GM10847 (cell line): Measurements from ENCODE around the gene ADCY1.

Experiments
- POLR2A ChIP-seq: IDR thresholded peaks from 2 replicates; pipeline ENCODE4 v1.6.1; 2011; ENCODE audit not compliant: insufficient read length; ENCODE audit errors: extremely low read depth

The ADCY1 gene

DNA sequence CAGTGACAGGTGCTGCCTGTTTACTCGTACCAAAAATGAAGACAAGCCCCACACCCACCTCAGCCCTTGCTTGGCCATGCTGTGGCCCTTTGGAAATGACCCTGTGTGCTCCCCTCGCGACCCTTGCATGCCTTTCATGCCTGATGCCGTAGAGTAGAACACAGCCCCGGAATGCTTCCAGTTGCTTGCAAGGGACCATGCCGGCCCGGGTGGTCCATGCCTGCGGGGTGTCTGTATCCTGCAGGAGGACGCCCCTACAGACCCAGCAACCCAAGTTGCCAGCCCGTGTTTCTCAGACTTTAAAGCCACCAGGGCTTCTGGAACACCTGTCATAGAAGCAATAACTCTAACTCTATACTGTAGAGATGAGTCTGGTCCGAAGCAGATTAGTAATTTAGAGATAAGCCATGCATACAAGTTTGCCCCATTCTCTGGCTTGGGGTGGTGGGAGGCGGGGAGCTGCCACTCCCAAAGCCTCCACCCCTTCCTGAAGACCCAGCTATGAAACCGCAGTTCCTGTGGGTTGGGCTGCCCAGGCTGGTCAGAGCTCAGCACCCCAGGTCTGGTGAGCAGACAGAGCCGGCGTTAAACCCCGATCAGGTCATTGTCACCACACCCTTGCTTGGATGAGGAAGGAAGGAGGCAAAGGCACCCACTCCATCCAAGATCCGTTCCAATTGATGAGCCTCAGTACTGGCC is 143.5 kb downstream of the ADCY1 start:
- TF ChIP-seq POLR2A, result no peak

DNA sequence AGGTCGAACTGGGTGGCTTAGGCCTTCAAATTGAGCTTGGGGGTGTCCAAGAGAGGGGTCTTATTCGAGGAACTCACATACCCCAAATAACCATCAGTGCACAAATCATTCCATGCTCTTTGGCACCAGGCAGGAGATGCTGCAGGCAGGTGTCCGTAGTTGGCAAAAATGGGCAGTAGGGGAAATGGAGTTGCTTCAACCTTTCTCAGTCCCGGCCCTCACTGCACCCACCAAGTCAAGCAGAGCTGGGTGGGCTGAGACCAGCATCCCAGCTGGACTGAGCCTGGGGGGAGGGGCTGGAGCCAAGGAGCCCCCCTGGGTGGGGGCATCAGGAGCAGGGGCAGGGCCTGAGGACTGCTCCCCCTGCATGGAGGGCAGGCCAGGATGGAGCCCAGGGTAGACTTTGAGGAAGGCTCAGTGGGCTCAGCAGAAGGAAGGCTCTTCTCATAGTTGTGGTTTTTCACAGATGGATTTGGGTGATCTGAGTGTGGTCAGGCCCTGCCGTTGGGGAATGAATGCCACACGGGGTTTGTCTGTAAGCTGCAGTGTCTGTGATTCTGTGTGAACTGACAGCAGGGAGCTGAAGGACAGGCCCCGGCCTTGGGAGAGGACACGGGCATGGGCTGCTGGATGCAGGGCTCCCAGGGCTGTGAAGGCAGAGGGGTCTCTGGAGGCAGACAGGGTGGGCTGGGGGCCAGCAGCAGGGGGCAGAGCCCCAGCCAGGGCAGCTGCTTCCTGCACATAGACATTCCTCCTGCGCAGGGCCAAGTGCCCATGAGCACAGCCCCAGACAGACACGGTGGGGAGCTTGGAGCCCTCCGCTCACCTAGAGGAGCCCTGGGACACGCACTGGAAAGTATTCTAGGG is 144.5 kb downstream of the ADCY1 start:
- no peak for TF ChIP-seq POLR2A

DNA sequence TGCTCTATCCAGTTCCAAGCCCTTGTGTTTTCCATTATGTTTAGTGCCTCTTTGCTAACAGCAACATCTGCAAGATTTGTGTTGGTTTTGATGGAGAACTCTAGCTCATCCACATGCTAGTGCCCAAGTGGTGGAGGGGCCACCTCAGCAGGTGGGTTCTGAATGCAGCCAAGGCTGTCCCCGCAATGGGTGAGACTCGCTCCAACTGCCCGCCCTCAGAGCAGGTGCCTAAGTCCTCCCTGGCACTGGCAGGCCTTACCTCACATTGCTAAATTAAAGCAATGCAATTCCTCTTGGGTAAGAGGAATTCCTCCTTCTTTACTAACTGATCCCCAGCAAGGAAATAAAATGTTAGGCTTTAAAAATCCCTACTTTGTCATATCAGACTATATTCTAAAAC is 146.8 kb downstream of the ADCY1 start:
- TF ChIP-seq POLR2A, result no peak

DNA sequence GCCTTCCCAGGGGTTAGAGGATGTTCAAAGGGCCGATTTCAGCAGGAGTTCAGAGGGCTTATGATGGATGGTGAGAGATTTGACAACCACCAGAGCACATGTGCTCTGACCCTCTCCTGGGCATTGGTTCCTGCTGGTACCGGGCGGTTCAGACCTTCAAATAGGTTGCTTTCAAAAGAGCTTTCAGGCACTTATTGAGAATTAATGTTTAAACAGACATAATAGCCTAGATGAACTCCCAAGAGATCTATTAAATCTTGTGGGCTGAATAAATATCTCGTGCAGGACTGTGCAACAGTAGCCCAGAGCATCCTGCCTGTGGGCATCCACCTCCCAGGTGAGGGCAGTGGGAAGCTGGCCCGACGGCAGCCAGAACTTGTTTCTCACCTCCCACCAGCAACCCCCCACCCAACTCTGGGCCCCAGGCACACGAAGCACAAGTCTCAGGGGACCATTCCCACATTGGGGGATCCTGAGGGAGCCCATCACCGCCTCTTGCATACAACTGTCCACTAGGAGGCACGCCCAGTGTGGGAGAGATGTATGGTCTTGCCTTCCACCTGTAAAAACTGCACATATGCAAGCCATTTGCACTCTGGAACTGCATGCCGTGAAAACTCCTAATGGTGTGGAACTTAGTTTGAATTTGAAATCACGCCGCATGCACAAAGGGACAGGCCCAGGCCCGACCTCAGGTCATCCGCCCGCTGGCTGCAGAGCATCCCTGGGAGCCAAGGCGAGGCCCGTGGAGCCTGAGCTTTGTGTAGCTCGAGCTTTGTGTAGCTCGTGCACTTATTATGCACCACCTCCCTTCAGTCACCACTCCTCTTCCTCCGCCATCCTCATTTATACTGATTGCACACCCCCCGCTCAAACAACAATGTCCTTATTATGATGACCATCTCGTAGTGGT is 147.8 kb downstream of the ADCY1 start:
- no peak for TF ChIP-seq POLR2A

DNA sequence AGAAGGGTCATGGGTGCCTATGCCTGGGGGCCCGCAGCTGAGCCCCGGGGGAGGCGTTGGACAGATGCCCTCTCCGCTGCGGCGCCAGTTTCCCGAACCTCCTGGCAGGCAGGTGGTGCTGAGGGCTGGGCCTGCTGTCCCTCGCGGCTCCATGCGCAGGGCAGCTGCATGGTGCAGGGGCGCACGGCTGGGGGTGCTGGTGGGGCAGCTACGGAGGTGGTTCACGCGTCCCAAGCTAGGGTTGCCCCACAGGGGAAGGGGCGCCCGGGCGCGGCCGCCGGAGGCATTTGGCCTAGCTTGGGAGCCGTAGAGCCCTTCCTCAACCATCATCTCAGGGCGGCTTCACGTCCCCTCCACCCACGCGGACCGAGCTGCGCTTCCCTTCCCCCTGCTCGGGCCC is 152.7 kb downstream of the ADCY1 start:
- no peak for TF ChIP-seq POLR2A

DNA sequence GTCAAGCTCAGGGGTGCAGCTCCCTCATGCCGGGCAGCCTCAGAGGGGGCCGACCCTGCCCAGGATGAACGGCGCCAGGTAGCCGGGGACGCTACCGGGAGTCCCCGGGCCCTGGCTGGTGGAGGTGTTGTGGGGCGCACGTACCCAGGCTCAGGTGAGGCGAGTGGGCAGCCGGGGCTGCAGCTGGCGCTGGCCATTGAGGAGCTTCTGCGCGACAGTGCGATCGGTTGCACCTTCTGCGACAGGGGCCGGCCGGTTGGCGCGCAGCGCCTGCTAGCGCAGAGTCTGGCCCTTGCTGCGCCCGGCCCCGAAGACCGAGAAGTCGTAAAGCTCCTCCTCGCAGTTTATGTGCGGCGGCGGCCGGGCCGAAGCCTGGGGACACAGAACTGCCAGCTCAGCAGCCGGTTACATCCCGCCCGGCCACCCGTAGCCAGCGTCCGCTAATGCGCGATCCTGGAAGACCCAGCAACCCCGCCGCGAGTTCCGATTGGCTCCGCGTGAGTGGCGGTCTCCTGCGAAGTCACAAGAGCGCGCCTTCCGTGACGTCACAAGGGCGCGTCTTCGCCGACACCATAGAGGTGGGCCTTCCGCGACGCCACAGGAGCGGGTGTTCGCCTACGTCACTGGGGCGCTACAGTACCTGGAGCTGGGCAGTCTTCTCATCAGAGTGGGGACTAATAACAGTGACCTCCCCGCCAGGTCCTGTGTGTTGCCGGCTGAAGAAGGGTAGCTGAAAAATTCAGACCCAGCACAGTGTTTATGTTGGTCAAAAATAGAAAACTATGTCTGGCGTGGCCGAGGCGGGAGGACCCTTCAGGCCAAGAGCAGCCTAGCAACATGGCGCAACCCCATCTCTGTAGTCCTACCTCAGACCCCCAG is 194.6 kb downstream of the ADCY1 start:
- TF ChIP-seq POLR2A, result peak; percentile 29
